Measurements from ENCODE around the gene PPP6R3.

The PPP6R3 gene

GRCh38 chr11:68414496-68415221 lies 45.9 kb upstream of the PPP6R3 start:
- DNase-seq (ENCODE audit: low read depth): no peak
- TF ChIP-seq POLR2A (IDR thresholded peaks at IDR 0.05; ENCODE audit: extremely low read depth, insufficient read length) (no peak), MYC (IDR thresholded peaks at IDR 0.05; ENCODE audit: low read depth, low read length) (no peak)
- TF ChIP-seq, protein P1, sequence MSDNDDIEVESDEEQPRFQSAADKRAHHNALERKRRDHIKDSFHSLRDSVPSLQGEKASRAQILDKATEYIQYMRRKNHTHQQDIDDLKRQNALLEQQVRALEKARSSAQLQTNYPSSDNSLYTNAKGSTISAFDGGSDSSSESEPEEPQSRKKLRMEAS (IDR thresholded peaks at IDR 0.05; ENCODE audit: low read depth, low read length): no peak
- TF ChIP-seq, protein P2, sequence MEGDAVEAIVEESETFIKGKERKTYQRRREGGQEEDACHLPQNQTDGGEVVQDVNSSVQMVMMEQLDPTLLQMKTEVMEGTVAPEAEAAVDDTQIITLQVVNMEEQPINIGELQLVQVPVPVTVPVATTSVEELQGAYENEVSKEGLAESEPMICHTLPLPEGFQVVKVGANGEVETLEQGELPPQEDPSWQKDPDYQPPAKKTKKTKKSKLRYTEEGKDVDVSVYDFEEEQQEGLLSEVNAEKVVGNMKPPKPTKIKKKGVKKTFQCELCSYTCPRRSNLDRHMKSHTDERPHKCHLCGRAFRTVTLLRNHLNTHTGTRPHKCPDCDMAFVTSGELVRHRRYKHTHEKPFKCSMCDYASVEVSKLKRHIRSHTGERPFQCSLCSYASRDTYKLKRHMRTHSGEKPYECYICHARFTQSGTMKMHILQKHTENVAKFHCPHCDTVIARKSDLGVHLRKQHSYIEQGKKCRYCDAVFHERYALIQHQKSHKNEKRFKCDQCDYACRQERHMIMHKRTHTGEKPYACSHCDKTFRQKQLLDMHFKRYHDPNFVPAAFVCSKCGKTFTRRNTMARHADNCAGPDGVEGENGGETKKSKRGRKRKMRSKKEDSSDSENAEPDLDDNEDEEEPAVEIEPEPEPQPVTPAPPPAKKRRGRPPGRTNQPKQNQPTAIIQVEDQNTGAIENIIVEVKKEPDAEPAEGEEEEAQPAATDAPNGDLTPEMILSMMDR (IDR thresholded peaks at IDR 0.05; ENCODE audit: low read depth, low read length): no peak
- H3K4me3 ChIP-seq (ENCODE audit: low read depth, low read length): no peak overlapping the region

DNA sequence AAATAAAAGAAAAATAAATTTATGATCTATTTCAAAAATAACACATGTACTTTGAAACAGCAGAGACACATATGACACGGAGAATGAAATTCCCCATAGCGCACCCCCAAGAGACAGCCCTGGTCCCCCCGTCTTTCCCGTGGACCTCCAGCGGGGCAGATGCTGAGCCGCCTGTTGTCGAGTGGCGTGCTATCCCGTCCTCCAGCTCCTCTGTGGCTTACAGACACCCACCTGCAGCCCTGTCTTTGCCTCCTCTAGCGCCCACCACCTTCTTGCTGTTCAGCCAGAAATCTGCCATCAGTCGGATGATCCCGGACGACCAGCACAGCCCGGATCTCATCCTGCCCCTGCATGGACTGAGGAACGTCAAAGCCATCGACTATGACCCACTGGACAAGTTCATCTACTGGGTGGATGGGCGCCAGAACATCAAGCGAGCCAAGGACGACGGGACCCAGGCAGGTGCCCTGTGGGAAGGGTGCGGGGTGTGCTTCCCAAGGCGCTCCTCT lies 44.4 kb upstream of the PPP6R3 start:
- no peak overlapping the region for H3K4me3 ChIP-seq (ENCODE audit: low read depth, low read length)
- TF ChIP-seq, protein P1 (IDR thresholded peaks at IDR 0.05; ENCODE audit: low read depth, low read length): no peak
- no peak for TF ChIP-seq MYC (IDR thresholded peaks at IDR 0.05; ENCODE audit: low read depth, low read length)
- TF ChIP-seq, protein P2 (IDR thresholded peaks at IDR 0.05; ENCODE audit: low read depth, low read length): no peak
- no peak for TF ChIP-seq POLR2A (IDR thresholded peaks at IDR 0.05; ENCODE audit: extremely low read depth, insufficient read length)
- DNase-seq (ENCODE audit: low read depth): no peak

GRCh38 chr11:68418648-68419047 lies 41.9 kb upstream of the PPP6R3 start:
- no peak overlapping the region for H3K4me3 ChIP-seq (ENCODE audit: low read depth, low read length)
- DNase-seq (ENCODE audit: low read depth): no peak
- TF ChIP-seq, protein P2 (IDR thresholded peaks at IDR 0.05; ENCODE audit: low read depth, low read length): no peak
- TF ChIP-seq MYC (IDR thresholded peaks at IDR 0.05; ENCODE audit: low read depth, low read length) (no peak), POLR2A (IDR thresholded peaks at IDR 0.05; ENCODE audit: extremely low read depth, insufficient read length) (no peak)
- TF ChIP-seq, protein P1 (IDR thresholded peaks at IDR 0.05; ENCODE audit: low read depth, low read length): no peak

DNA sequence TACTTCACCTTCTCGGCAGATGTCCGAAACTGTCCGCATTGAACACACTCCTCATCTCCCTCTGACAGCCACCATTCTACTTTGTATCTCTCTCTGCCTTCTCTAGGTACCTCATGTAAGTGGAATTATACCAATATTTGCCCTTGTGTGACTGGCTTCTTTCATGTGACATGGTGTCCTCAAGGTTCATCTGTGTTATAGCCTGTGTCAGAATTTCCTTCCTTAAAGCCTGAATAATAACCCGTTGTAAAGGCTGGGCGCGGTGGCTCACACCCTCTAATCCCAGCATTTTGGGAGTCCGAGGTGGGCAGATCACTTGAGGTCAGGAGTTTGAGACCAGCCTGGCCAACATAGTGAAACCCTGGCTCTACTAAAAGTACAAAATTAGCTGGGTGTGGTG lies 40.4 kb upstream of the PPP6R3 start:
- H3K4me3 ChIP-seq (ENCODE audit: low read depth, low read length): no peak overlapping the region
- TF ChIP-seq, protein P2 (IDR thresholded peaks at IDR 0.05; ENCODE audit: low read depth, low read length): no peak
- TF ChIP-seq, protein P1 (IDR thresholded peaks at IDR 0.05; ENCODE audit: low read depth, low read length): no peak
- TF ChIP-seq MYC (IDR thresholded peaks at IDR 0.05; ENCODE audit: low read depth, low read length) (no peak), POLR2A (IDR thresholded peaks at IDR 0.05; ENCODE audit: extremely low read depth, insufficient read length) (no peak)
- DNase-seq (ENCODE audit: low read depth): no peak

DNA sequence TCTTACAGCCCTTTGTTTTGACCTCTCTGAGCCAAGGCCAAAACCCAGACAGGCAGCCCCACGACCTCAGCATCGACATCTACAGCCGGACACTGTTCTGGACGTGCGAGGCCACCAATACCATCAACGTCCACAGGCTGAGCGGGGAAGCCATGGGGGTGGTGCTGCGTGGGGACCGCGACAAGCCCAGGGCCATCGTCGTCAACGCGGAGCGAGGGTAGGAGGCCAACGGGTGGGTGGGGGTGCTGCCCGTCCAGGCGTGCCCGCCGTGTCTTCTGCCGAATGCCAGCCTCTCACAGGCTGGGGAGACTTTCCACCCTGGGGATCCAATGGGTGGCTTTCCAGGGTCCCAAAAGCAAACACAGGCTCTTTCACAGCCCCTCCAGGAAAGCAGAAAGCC lies 37.1 kb upstream of the PPP6R3 start:
- TF ChIP-seq, protein P1 (IDR thresholded peaks at IDR 0.05; ENCODE audit: low read depth, low read length): no peak
- TF ChIP-seq, protein P2 (IDR thresholded peaks at IDR 0.05; ENCODE audit: low read depth, low read length): no peak
- TF ChIP-seq MYC (IDR thresholded peaks at IDR 0.05; ENCODE audit: low read depth, low read length): no peak
- TF ChIP-seq POLR2A (IDR thresholded peaks at IDR 0.05; ENCODE audit: extremely low read depth, insufficient read length): no peak
- no peak overlapping the region for H3K4me3 ChIP-seq (ENCODE audit: low read depth, low read length)
- DNase-seq (ENCODE audit: low read depth): no peak
